Stimulated activated CD8-positive, alpha-beta memory T cell treated with anti-CD3 and anti-CD28 coated beads, Interleukin-15, amount 100 ng/mL, for 1 hour (primary cell): ENCODE measurements around the gene TRIM71.
"Not testable (repeated sequence)": the region's sequence is repeated elsewhere in the genome, so short reads cannot be mapped to it uniquely, and the experiment has no call there.

Source experiments
- DNase-seq: peaks from one replicate; pipeline ENCODE4 v3.0.0-alpha.2; 2020; ENCODE audit warnings: low read depth

Gene TRIM71

GRCh38 chr3:32819551-32820348 lies 2.0 kb downstream of the TRIM71 start:
- DNase-seq, result no peak

DNA sequence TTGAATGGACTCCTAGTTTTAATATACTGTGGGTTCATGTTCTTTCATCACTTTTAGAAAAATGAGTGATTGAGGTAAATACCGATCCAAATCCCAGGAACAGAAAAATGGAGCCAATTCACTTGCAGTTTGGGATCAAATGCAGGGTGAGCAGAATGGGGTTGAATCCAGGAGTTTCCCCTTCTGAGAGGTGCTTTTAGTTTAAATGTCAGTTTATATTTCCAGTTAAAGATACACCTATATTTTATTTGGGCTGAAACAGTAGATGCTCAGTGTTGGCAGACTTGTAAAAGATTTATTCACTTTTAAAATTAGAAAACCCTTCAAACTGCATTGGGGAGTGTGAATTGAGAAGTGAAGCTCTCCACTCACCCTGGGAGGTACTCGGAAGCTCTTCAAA lies 2.6 kb downstream of the TRIM71 start:
- no peak for DNase-seq

DNA sequence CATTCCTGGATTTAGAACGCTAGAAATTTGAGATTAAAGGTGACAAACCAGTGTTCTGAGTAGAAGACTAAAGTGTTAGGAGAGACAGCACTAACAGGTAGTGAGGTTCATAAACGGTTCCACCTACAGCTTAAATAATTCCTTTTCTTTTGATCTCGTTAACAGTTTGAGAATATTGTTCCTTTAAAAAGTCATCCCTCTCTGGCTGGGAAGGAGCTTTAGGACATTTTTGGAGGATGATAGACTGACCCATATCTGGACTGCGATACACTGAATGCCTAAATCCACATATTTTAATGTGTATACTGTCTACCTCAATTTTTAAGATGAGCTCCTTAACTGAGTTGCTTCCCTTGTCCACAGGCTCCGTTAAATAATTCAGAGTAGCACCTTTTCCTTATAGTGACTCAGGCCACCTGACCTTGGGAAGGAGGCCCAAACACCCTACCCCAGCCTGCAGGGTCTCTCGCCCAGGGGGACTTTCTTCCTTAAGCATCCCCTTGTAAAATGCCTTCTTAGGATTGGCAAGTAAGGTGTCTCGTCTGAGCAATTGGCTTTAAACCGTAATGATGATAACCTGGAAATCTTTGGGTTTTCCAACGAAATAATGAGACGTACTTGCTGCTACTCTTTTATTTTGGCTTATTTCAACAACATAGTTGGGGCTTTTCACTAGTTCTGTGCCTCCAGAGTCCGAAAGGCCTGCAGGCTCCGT lies 3.3 kb downstream of the TRIM71 start:
- DNase-seq, result no peak

DNA sequence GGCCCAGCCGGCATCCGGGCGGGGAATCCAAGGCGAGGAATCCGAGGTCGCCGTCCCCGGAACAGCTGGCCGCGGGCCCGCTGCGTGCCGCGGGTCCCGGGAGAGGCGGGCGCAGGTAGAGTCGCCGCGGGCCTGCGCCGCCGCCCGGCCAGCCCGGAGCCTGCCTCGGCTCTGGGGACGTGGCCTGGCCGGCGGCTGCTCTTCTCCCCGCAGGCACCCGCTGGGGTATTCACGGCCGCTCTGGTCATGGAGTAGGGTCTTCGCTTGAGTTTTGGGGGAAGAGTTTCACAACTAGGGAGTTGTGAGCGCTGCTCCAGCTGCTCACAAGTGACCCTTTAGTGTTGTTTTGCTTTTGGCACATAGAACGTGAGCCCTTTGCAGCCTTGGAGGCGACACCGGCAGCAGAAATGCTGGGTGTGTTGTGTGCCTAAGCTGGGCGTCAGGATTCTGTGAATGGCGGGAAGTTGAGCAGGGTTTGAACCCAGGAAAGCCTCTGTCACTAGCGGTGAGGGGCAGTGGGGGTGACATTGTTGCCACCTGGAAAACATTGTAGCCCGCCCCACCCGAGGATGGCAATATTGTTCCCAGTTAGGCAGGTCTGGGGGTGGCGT lies 4.0 kb downstream of the TRIM71 start:
- no peak for DNase-seq

- no peak for DNase-seq
Observed at GRCh38 chr3:32822609-32823498, 5.1 kb downstream of the TRIM71 start.

GRCh38 chr3:32823641-32824184 lies 5.9 kb downstream of the TRIM71 start:
- not testable (repeated sequence) for DNase-seq

DNA sequence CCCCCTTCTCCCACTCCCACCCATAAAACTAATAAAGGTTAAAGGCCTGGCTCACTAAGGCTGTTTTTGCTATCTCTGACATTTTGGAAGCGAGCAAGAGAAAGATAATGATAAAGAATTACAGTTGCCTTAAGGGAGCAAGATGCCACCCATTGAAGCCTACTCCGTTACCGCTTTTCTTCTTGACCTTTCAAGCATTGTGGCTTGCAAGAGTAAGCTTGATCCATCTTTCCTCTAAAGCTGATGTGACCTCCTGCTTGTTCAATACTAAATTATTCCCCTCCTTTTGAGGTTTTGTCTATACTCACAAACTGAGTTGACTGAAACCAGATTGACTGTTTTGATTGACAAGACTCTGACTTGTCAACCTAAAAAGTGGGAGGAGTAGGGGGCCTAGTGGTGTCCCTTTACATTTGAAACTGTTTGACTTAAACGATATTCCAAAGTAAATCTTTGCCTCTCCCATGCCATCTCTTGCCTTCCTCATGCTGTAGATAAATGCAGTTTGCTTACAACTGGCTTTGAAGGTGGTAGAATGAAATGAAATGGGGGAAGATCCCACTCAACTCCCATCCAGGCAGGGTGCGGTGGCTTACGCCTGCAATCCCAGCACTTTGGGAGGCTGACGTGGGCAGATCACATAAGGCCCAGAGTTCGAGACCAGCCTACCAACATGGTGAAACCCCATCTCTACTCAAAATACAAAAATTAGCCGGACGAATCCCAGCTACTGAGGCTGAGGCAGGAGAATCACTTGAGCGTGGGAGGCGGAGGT lies 8.0 kb downstream of the TRIM71 start:
- DNase-seq, result no peak

DNA sequence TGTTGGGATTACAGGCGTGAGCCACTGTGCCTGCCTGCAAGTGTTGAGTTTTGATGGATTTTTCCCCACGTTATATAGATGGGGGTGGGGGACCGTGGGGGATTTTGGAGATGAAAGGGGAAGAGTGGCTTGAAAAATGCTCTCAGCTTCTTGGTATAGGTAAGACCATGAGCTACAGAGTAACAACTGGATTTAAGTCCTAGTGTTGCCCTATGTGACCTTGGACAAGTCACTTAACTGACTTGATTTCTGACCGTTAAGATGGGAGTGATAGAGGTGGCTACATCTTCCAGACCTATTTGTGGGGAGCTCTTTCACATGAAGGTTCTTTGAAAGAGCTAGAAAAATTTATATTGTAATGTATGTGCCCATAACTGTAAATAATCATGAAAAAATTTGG lies 13.3 kb downstream of the TRIM71 start:
- DNase-seq, result no peak

DNA sequence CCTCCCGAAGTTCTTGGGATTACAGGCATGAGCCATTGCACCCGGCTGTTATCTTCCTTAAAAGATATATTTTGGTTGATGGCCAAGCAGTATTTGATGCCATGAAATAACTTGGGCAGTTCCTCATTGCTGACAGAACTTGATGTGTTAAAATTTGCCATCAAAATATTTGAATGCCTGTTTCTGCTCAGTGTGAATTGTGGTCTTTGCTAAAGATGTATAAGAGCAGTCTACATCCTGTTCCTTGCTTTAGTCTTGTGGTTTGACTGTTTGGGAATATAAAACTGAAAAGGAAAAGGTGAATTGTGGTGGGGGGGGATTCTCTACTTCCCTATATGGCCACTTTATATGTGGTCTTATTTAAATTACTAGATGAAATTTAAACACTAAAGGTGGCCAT lies 14.0 kb downstream of the TRIM71 start:
- DNase-seq, result no peak

GRCh38 chr3:32832193-32832592 lies 14.4 kb downstream of the TRIM71 start:
- DNase-seq, result no peak

GRCh38 chr3:32835049-32835371 lies 17.2 kb downstream of the TRIM71 start:
- no peak for DNase-seq

DNA sequence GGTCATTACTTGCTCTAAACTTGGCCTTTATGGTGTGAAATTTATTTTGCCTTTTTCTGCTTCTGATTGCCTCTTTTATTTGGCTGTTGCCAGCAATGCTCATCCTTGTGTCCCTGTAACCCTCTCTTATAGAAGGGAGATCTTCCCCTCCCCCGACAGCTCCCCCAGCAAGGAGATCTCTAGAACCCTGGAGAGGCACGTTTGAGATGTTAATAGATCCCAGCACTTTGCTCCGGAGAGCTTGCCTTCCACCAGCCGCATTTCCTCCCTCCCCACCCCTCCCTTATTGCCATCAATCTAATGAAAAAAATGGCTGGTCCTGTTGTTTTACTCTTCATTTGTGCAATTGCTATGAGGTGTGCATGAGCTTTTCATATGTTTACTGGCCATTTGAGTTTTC lies 18.2 kb downstream of the TRIM71 start:
- DNase-seq, result no peak

GRCh38 chr3:32836601-32837000 lies 18.8 kb downstream of the TRIM71 start:
- no peak for DNase-seq

DNA sequence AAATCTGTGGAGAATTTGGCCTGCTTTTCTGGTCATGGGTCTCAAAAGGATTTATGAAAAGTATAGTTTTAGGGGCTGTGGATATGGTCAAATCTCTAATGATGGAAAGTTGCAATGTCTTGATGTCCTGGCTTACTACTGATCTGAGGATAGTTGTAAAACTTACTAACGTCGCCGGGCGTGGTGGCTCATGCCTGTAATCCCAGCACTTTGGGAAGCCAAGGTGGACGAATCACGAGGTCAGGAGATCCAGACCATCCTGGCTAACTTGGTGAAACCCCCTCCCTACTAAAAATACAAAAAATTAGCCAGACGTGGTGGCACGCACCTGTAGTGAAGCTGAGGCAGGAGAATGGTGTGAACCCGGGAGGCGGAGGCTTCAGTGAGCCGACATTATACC lies 19.6 kb downstream of the TRIM71 start:
- no peak for DNase-seq

DNA sequence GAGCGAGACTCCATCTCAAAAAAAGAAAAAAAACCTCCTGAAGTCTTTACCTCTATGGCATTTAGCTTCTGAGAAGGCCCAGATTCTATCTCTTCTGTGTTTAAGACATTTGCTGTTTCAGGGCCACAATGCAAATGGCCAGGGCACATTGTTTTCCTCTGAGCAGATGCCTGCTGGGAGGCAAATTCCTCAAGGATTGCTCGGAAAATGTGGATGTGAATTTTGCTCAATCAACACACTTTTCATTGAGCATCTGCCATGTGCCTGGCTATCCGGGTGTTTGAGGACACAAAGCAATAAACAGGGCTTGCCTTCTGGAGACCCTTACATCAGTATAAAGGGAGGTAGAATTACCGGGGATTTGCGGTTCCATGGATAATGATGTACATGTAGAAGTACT lies 20.0 kb downstream of the TRIM71 start:
- no peak for DNase-seq

GRCh38 chr3:32839714-32840085 lies 21.9 kb downstream of the TRIM71 start:
- DNase-seq, result no peak

DNA sequence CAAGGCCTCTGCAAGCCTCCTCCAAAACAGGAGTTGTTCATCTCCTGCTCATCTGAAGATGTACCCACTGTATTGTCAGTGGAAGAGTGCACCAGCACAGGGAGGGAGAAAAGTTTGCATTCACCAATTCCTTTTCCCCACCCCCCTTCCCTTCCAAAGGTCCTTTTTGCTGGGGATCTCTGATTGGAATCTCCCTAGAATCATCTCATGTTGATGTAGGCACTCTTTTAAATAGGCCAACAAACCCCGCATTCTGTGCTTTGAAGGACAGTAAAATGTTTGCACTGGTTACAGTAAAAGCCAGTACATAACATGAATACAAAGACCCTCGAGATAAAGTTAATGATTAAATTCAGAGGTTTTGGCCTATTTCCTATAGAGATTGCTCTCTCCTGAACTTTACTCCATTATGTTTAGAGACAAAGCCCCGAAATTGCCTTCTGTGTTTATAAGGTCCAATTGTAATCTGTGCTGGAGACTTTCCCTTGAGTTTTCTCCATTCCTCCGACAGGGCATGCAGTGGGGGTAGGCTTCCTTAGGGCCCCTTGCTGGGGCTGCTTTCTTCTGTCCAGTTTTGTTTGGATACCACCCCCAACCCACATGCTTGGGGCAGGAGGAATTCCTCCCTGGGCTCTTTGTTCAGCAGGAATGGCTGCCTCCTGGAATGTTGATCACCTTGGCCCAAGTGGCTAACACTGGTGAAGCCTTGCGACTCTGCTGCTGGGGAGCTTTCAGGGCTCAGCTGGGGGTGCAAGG lies 22.5 kb downstream of the TRIM71 start:
- no peak for DNase-seq

DNA sequence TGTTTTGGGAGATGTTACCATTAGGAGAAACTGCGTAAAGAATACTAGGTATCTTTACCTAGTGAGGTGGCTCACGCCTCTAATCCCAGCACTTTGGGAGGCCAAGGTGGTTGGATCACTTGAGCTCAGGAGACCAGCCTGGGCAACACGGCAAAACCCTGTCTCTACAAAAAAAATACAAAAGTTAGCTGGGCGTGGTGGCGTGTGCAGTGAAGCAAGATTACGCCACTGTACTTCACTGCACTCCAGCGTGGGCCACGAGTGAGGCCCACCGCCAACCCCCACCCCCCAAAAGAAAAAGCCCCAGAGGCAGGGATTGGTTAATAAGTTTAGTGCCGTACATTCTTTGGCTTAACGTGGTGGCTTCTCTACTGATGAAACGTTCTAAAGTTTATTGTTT lies 23.5 kb downstream of the TRIM71 start:
- DNase-seq, result no peak

GRCh38 chr3:32841867-32842470 lies 24.2 kb downstream of the TRIM71 start:
- DNase-seq, result no peak

DNA sequence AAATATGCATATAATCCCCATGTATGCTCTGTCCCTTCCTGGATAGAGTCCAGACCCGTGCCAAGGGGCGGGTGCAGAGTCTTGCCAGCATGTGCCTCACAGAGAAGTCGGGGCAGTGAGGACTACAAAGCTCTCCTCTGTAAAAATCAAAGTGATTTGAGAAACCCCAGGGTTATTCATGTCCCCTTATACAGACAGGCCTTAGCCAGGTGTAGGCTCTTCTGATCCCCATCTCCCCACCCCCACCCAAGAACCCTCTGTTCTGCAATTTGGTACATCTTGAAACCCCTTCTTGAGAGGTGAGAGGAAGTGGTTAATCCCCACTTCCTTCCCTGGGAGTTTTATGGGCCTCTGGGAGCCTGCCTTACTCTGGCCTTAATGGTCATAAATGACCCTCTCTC lies 24.7 kb downstream of the TRIM71 start:
- no peak for DNase-seq
